ENCODE results near the gene BCL2A1. TPM values are rescaled to one million over a fixed set of nuclear protein-coding genes. Genes with fewer than 3 reads are reported as not detected.
"Not testable (repeated sequence)": the region's sequence is repeated elsewhere in the genome, so short reads cannot be mapped to it uniquely, and the experiment has no call there.

The BCL2A1 gene
- total RNA-seq: 9.9 TPM in 1 of 2 replicates, not detected in the other

GRCh38 chr15:79970624-79971434, at the start of gene BCL2A1:
TSS of gene BCL2A1 (minus strand) at chr15:79971196. CDS start at chr15:79971119, 77 bp downstream.
- peak; percentile 69 for DNase-seq (ENCODE audit: low read depth)

- no peak for DNase-seq (ENCODE audit: low read depth)
These were observed 49.7 kb upstream of the BCL2A1 start for GRCh38 chr15:80020731-80021130.

GRCh38 chr15:80020149-80020548, 49.2 kb upstream of the BCL2A1 start:
- DNase-seq (ENCODE audit: low read depth): not testable (repeated sequence)

- DNase-seq (ENCODE audit: low read depth): no peak
These were observed 48.3 kb upstream of the BCL2A1 start for GRCh38 chr15:80019168-80019745.

- DNase-seq (ENCODE audit: low read depth): not testable (repeated sequence)
These were observed 46.1 kb upstream of the BCL2A1 start for GRCh38 chr15:80017139-80017538.

GRCh38 chr15:80016506-80016905, 45.5 kb upstream of the BCL2A1 start:
- DNase-seq (ENCODE audit: low read depth): not testable (repeated sequence)

- DNase-seq (ENCODE audit: low read depth): no peak
These were observed 44.2 kb upstream of the BCL2A1 start for GRCh38 chr15:80015156-80015555.

- not testable (repeated sequence) for DNase-seq (ENCODE audit: low read depth)
These were observed 43.2 kb upstream of the BCL2A1 start for GRCh38 chr15:80014186-80014585.

GRCh38 chr15:80012060-80012726, 41.2 kb upstream of the BCL2A1 start:
- no peak for DNase-seq (ENCODE audit: low read depth)

GRCh38 chr15:80011596-80011995, 40.6 kb upstream of the BCL2A1 start:
- DNase-seq (ENCODE audit: low read depth): no peak

- DNase-seq (ENCODE audit: low read depth): peak; percentile 40
These were observed 40.1 kb upstream of the BCL2A1 start for GRCh38 chr15:80011041-80011523.

- DNase-seq (ENCODE audit: low read depth): peak; percentile 56
These were observed 39.2 kb upstream of the BCL2A1 start for GRCh38 chr15:80010131-80010673.

- no peak for DNase-seq (ENCODE audit: low read depth)
These were observed 36.5 kb upstream of the BCL2A1 start for GRCh38 chr15:80007532-80007931.

GRCh38 chr15:80006946-80007345, 36.0 kb upstream of the BCL2A1 start:
- DNase-seq (ENCODE audit: low read depth): no peak

- no peak for DNase-seq (ENCODE audit: low read depth)
These were observed 33.0 kb upstream of the BCL2A1 start for GRCh38 chr15:80003934-80004472.

GRCh38 chr15:80003171-80003570, 32.2 kb upstream of the BCL2A1 start:
- DNase-seq (ENCODE audit: low read depth): no peak

GRCh38 chr15:80002267-80002666, 31.3 kb upstream of the BCL2A1 start:
- DNase-seq (ENCODE audit: low read depth): no peak

GRCh38 chr15:79994615-79995014, 23.6 kb upstream of the BCL2A1 start:
- DNase-seq (ENCODE audit: low read depth): peak; percentile 77

GRCh38 chr15:79991826-79992225, 20.8 kb upstream of the BCL2A1 start:
- DNase-seq (ENCODE audit: low read depth): no peak

- no peak for DNase-seq (ENCODE audit: low read depth)
These were observed 20.0 kb upstream of the BCL2A1 start for GRCh38 chr15:79990997-79991334.

GRCh38 chr15:79990280-79990996, 19.4 kb upstream of the BCL2A1 start:
- no peak for DNase-seq (ENCODE audit: low read depth)
